Inflammatory macrophage (primary cell): ENCODE results near the gene USP47.

Experiments
- DNase-seq, 2 donors: peaks; one replicate each; pipeline ENCODE4 v3.0.0-alpha.2; 2020 to 2022

USP47 gene

GRCh38 chr11:11864803-11865202 is 23.0 kb downstream of the USP47 start:
- DNase-seq = no peak

- DNase-seq = no peak
Measured at GRCh38 chr11:11865449-11865848, 23.7 kb downstream of the USP47 start.

GRCh38 chr11:11866203-11866602 is 24.4 kb downstream of the USP47 start:
- no peak for DNase-seq

- DNase-seq = no peak
Measured at GRCh38 chr11:11867720-11868119, 25.9 kb downstream of the USP47 start.

GRCh38 chr11:11871991-11872401 is 30.2 kb downstream of the USP47 start:
- no peak for DNase-seq

GRCh38 chr11:11876458-11876857 is 34.7 kb downstream of the USP47 start:
- peak; percentile 11 to 34 for DNase-seq

GRCh38 chr11:11880179-11880578 is 38.4 kb downstream of the USP47 start:
- DNase-seq = no peak

GRCh38 chr11:11882539-11882938 is 40.8 kb downstream of the USP47 start:
- DNase-seq = peak; percentile 9 to 33

- no peak for DNase-seq
Measured at GRCh38 chr11:11884351-11884750, 42.6 kb downstream of the USP47 start.

- no peak for DNase-seq
Measured at GRCh38 chr11:11884774-11885481, 43.2 kb downstream of the USP47 start.

GRCh38 chr11:11894486-11894885 is 52.7 kb downstream of the USP47 start:
- no peak for DNase-seq

GRCh38 chr11:11895672-11896071 is 53.9 kb downstream of the USP47 start:
- no peak for DNase-seq

- DNase-seq = no peak
Measured at GRCh38 chr11:11898648-11899047, 56.9 kb downstream of the USP47 start.

- DNase-seq = no peak
Measured at GRCh38 chr11:11899401-11899800, 57.6 kb downstream of the USP47 start.

- no peak for DNase-seq
Measured at GRCh38 chr11:11901929-11902328, 60.2 kb downstream of the USP47 start.

- no peak for DNase-seq
Measured at GRCh38 chr11:11909727-11910126, 68.0 kb downstream of the USP47 start.

- no peak for DNase-seq
Measured at GRCh38 chr11:11910541-11910940, 68.8 kb downstream of the USP47 start.

GRCh38 chr11:11913395-11913794 is 71.6 kb downstream of the USP47 start:
- DNase-seq = no peak

- no peak for DNase-seq
Measured at GRCh38 chr11:11915625-11916024, 73.9 kb downstream of the USP47 start.

- DNase-seq = no peak
Measured at GRCh38 chr11:11916981-11917399, 75.2 kb downstream of the USP47 start.

- no peak for DNase-seq
Measured at GRCh38 chr11:11923828-11924227, 82.1 kb downstream of the USP47 start.

- no peak for DNase-seq
Measured at GRCh38 chr11:11929920-11930319, 88.1 kb downstream of the USP47 start.

- DNase-seq = peak; percentile 11 to 43
Measured at GRCh38 chr11:11931461-11932055, 89.8 kb downstream of the USP47 start.

GRCh38 chr11:11935536-11935935 is 93.8 kb downstream of the USP47 start:
- no peak for DNase-seq

- DNase-seq = no peak
Measured at GRCh38 chr11:11937433-11937832, 95.7 kb downstream of the USP47 start.
